ENCODE results near the gene STOML1.

STOML1 gene

GRCh38 chr15:73928971-73929627 lies 63.0 kb downstream of the STOML1 start:
- no peak overlapping the region for H2AFZ ChIP-seq (ENCODE audit: low read depth)
- H3K4me1 ChIP-seq (ENCODE audit: low read depth, poor library complexity, severe bottlenecking), result no peaks in the 10 kb centered on the region
- H3K36me3 ChIP-seq (ENCODE audit: insufficient read depth), result no peaks in the 10 kb centered on the region
- H4K20me1 ChIP-seq (ENCODE audit: insufficient read depth), result no peaks in the 10 kb centered on the region
- H3K9ac ChIP-seq, result no peak overlapping the region
- H3K27ac ChIP-seq, result no peak overlapping the region
- no peak for TF ChIP-seq CTCF (conservative IDR thresholded peaks at IDR 0.05; ENCODE audit: low read depth, low read length)
- no peak overlapping the region for H3K4me3 ChIP-seq (IDR thresholded peaks at IDR 0.05; ENCODE audit: insufficient read depth, low read depth, low read length)
- no peaks in the 10 kb centered on the region for H3K79me2 ChIP-seq (ENCODE audit: insufficient read depth, low read depth)
- H3K27me3 ChIP-seq (ENCODE audit: insufficient read depth, low read depth), result peaks cover 11% of the 10 kb centered on the region; the same call in 1 of the 2 replicates
- no peak overlapping the region for H3K4me2 ChIP-seq
